Lower leg skin (tissue), 3 donors: ENCODE results near the gene S100A9.

Experiments used
- POLR2A ChIP-seq, 2 donors: fragments of 450-650 bp; IDR thresholded peaks; one replicate each; pipeline ENCODE4 v1.6.1; 2016 to 2017; ENCODE audit warnings: antibody characterized with exemption in 2 of 2, mild to moderate bottlenecking in 1 of 2, moderate library complexity in 1 of 2
- TF ChIP-seq, protein P1 (sequence below), 3 donors: fragments of 450-650 bp; IDR thresholded peaks; one replicate each; pipeline ENCODE4 v1.5.1; 2016; ENCODE audit warnings: antibody characterized with exemption in 3 of 3, mild to moderate bottlenecking in 3 of 3, moderate library complexity in 2 of 3

DNA sequence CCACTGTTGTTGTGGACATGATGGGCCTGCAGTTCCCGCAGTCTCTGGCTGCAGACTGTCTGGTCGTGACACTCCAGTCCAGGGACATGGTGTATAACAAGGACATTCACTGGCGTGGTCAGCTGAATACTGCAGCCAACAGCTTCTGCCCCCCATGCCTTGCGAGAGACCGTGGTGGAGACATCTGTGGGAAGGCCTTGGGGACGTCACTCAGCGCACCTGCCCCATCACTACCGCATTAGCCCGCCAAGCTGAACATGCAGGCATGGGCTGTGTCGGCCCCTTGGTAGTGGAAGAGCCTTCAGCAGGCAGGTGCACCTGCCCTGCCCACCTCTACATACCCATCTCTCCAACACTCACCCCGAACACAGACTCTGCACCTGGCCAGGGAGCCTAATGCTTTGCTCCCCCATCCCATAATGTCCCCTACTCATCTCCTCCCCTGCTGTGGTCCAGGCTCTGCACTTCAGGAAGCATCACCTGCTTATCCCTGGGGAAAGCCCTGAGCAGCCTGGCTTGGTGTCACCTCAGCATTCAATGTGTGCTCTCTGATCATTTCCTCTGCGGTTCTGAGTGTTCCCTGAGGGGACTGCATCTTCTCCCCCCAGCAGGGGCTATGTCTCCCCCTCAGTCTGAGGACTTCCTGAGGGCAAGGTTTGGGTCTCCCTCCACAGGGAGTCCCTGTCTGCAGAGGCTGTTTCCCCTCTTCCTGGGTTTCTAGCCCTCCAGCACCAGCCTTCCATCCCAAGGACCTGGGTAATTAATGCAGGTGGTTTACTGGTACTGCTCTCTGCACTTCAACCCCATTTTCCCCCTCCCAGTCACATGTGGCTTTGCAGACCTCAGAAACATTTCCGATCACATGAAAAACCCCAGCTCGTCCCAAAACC lies 12.2 kb upstream of the S100A9 start:
- no peak for TF ChIP-seq POLR2A (IDR thresholded peaks at IDR 0.05)
- TF ChIP-seq, protein P1, sequence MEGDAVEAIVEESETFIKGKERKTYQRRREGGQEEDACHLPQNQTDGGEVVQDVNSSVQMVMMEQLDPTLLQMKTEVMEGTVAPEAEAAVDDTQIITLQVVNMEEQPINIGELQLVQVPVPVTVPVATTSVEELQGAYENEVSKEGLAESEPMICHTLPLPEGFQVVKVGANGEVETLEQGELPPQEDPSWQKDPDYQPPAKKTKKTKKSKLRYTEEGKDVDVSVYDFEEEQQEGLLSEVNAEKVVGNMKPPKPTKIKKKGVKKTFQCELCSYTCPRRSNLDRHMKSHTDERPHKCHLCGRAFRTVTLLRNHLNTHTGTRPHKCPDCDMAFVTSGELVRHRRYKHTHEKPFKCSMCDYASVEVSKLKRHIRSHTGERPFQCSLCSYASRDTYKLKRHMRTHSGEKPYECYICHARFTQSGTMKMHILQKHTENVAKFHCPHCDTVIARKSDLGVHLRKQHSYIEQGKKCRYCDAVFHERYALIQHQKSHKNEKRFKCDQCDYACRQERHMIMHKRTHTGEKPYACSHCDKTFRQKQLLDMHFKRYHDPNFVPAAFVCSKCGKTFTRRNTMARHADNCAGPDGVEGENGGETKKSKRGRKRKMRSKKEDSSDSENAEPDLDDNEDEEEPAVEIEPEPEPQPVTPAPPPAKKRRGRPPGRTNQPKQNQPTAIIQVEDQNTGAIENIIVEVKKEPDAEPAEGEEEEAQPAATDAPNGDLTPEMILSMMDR (IDR thresholded peaks at IDR 0.05): no peak
